Skin of body (tissue), 2 donors: ENCODE data around the gene SLC30A3. TPM values are rescaled to one million over a fixed set of nuclear protein-coding genes. Genes with fewer than 3 reads are reported as not detected.

Experiments
- DNase-seq: peaks from one replicate; lab custom pipeline; 2025; lab: John Stamatoyannopoulos, UW
- total RNA-seq: library from RNA; depleted of rRNA; stranded (reverse); fragments of >200 nt; gene quantifications from one replicate; pipeline ENCODE4 v1.2.3, GENCODE V29; 2014

Gene SLC30A3
- total RNA-seq, 1 donor from 2014 or later: 0.10 TPM

DNA sequence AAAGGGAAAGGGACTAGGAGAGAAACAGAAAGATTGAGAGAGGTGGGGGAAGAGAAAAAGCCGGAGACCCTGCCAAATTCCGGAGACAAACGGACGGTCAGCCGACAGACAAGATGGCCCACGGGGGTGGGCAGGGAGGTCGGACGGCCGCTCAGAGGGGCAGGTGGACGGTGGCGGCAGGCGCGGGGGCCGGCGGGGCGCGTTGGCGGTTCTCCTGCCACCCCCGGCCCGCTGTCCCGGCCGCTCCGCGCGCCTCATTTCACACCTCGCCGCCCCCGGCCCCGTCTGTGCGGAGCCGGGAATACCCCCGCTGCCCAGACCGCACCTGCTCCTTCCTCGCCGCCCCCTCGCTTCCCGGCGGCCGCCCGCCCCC is 935 bp downstream of the SLC30A3 start:
- no peak for DNase-seq

DNA sequence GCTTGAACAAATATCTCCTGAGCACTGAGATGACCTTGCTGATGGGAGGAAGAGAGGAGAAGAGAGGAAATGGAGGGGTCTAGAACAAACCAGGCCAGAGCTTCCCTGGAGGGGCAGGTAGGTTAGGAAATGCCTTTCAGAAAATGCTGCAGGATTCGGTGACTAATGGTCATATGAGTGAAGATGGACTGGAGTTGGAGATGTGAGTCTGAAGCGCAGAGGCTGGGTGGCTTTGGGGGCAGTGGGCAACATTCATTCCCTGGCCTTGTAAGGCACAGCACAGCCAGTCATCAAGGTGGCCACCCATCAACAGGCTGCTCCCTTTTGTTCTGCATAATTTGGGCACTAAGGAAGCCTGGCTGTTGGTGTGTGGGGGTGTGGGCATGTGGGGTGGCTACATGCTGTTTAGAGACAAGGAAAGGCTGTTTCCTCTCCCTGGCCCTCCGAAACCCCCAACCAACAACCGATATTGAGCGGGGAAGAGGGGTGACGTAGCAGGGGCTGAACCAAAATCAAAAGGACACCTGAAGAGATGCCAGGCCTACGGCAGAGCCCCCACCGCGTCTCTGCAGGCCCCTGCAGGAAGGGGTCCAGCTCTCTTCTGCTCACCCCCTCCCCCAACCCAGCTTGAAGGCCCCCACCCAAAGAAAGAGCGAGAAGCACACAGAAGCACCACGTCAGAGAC is 1.5 kb downstream of the SLC30A3 start:
- DNase-seq: no peak

DNA sequence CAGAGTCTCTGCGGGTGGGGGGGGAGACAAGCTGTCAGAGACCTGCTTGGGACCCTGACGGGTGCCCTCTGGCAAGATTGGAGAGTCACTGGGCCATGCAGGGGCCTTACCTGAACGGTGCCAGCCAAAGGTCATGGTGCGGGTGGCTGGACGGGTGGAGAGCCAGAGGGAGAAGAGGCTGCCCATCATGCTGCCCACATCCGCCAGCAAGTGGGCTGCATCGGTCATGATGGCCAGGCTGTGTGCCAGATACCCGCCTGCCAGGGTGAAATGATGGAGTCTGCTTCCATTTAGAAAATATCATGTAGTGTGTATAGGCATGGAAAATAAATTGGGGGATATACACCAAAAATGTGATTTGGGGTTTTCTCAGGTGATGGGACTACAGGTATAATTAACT is 4.8 kb downstream of the SLC30A3 start:
- no peak for DNase-seq

DNA sequence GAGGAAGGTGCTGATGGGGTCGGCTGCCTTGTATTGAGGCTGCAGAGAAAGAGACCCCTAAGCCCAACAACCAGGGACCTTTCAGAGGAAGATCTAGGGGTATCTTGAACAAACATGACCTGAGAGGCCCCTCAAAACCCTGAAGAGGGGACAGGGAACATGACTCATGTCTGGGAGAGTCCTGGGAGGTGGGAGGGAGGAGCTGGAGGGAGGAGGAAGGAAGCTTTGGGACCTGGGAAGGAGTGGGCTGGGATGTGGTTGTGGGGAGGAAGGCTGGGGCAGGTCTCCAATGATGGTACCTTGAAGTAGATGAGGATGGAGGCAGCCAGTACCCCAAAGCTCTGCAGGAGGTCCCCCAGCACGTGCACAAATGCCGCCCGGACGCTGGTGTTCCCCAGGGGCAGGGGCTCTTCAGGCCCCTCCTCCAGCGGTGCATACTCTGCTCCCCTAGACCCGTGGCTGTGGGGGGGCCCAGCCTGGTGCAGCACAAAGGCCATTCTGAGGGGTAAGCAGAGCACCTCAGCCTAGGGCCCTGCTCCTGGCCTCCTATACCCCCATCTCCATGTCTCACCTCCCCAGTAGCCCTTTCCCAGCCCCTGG is 5.9 kb downstream of the SLC30A3 start:
- no peak for DNase-seq

DNA sequence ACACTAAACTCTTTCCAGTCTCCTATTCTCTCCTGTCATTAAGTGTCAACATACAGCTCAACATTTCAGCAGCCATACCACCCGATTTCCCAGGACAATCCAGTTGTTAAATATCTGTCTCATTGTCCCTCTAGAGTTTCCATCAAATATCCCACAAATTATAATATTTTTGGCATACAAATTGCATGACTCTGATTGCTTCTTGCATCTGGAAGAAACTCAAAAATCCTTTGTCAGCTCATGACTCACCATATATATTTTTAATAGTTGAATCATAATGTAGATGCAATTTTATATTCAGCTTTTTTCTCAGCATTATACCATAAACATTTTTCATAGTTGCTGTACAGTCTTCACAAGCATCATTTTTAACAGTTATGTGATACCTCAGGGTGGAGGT is 7.2 kb downstream of the SLC30A3 start:
- no peak for DNase-seq

DNA sequence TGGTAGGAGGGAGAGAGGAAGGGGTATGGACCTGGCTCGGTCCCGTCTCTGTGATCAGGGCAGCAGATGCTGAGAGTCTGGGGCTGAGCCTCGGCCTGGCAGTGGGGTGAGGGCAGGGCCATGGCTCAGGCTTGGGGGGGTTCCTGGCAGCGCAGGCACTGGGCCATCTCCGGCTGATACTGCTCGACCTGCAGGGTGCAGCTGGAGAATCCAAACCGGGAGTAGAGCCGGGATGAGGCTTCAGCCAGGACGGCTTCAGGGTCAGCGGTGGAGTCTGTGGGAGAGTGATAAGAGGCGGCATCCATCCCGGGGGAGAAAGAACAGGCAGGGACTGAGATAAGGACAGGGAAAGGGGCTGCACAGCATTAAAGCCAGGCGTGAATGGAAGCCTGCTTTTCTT is 7.7 kb downstream of the SLC30A3 start:
- no peak for DNase-seq

DNA sequence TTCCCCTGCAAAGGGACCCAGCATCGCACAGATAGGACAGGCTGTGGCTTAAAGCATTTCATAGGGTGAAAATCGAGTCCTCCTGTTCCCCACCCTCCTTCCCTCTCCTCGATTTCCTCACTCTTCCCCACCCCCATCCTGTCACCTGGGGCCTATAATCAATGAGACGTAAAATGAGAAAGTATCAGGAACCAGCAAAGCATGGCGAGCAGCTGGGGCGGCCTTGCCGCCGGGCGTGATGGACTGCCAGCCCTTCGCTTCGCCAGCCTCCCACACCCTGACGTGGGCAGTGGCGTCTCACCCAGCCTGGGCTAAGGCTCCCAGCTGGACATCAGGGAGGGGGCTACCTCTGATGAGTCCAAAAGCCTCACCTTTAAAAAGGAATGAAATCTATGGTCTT is 11.1 kb downstream of the SLC30A3 start:
- DNase-seq: no peak

DNA sequence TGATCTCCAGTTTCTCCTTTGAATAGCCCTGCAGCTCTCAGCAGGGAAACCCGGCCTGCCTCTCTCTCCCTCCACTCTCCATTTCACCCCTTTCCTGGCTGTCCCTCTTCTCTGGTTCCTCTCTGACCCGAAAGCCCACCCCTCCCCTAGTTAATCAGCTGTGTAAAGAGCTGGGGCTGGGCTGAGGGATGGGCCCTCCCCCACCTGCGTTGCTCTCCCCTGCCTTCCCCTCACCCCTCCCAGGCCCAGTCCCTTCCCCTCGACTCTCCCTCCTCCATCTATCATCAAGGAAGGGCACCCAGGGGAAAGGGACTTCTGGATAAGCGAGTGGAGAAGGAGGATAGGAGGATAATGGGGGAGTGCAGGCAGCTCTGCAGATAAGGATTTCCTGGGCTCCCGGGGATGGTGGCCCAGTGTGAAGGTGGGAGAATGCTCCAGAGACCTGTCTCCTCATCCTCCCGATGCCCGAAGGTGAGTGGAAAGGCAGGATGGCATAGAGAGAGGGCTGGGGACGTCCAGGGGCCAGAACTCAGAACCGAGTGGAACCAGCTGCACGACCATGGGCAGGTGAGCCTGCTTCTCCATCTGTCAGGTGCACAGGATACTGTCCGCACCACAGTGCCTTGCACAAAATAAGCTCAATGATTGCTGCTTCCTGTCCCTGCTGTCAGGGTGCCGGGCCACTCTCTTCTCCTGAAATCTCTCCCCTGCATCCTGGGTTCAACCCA is 12.0 kb downstream of the SLC30A3 start:
- no peak for DNase-seq

DNA sequence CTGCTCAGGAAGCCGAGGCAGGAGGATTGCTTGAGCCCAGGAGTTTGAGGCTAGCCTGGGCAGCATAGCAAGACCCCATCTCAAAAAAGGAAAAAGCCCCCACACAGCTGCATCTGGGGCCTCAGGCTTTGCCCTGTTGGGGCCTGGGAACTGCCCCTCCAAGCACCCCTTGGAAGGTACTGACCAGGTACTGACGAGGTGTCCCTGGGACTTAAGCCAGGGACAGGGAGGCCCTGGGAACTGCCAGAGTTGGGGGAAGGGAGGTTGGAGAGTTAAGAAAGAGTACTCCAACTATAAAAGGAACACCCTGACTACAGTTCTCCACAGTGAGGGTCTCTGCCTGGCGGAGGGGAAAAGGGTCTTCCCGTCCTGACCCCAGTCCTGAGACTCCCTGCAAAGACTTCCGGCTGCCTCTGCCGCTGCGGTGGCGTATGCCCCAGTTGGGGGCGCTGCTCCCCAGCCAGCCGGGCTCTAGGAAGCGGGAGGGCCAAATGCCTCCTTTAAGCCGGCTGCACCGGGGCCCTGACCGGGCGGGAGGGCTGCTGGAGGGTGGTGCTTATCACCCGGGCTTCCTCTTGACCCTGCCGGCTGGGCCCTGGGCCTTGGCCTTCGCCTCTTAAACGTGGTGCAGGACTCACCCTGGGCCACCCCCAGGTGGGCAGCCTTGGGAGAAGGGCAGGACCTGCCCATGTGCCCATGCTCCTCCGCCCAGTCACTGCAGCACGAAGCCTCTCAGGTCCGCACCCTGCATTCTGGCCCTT is 12.8 kb downstream of the SLC30A3 start:
- no peak for DNase-seq

DNA sequence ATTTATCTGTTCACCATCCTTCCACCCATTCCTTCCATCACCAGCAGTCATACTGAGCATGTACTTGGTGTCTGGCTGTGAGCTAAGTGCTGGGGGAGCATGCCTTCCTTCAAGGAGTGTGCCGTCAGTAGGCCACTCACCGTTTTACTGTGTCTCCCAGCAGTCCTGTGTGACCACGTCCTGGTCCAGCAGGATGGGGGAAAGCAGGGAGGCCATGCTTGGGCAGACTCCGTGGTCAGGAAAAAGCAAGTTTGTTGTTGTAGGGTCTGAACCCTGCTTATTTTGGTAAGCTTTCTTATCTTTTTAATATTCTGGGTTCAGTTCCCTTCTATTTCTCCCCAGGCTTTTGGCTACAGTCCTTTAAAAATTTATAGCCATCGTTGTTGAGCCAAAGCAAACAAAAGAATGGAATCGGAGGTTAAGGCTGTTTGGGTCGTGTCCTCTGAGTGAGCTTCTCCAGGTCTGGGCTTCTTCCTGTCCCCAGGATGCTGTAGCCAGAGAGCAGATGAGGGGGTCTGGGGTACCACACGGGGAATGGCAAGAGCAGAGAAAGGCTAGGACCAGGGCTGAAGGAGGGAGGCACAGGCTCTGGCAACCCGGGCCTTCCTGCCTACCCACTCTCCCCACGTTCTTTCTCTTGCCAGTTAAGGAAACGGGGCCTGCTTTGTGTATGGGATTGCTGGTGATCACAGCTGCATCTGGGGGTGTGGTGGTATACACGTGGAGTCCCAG is 13.5 kb downstream of the SLC30A3 start:
- no peak for DNase-seq

DNA sequence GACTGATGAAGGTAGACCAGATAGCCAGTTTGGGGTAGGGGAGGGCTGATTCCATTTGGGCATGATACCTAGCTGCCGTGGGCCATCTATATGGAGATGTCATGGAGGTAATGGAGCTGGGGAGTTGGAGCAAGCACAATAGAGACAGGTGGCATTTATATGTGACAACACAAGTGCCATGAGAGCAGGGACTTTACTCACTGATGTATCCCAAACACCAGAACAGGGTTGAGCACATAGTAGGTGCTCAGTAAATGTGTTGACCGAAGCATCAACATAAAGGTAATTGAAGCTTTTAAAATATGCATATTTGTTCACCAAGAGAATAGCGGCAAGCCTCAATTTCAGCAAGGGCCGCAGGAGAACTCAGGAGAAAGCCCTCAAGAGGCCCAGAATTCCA is 15.0 kb downstream of the SLC30A3 start:
- DNase-seq: no peak

DNA sequence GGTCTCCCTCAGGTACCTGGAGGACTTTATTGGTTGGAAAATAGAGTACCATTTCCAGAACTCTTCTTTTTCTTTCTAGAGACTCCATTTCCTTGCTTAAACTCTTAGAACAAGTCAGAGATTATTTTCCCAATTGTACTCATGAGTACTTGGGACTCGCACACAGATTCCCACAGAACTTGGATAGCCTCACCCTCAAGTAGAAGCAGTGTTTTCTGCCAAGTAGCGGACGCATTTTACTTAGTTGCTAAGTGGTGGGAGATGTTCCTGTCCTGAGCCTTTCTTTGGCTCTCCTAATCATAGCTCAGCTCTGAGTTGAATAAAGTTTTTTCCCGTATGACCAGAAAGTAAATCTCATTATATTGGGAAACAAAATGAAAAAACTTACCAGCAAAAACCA is 17.2 kb downstream of the SLC30A3 start:
- DNase-seq: no peak

DNA sequence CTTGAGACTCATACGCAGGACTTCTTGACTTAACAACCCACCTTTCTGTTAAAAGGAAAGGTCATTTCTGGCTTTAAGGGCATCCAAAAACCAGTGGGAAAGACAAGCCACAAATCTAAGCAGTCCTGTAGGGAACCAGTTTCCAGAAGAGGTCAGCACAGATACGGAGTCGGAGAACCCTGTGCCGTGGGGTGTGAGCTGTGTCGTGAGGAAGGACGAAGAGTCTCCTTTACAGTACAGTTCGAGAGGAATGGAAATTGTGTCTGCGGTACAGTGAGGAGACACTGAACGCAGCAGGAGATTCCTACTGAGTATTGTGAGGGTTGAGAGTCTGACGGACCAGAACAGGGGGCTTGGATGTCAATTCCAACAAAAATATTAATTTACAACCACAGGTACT is 17.7 kb downstream of the SLC30A3 start:
- no peak for DNase-seq

DNA sequence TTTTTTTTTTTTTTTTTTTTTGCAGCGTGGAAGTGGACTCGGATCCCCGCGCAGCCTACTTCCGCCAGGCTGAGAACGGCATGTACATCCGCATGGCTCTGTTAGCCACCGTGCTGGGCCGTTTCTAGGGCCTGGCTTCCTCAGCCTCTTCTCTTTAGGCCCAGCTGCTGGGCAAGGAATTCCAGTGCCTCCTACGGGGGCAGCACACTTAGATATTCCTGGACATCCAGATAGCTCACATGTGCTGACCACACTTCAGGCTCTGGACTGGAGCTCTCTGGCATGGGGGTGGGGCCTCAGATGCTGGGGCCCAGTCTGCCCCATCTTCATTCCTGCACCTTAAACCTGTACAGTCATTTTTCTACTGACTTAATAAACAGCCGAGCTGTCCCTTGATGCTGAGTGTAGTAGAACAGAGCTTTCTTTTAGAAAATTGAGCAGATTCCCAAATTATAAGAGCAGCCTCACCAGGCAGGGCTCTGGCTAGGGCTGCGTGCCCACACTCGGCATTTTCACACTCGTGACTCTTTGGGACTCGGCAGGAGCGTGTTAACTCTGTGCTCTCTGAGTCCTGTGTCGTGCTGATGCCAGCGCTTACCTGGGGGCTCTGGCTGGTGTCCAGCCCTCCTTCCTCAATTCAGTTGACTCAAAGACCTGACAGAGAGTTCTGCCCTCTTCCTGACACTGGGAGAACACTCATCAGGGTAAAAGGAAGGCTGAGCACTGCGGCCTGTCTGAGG is 19.3 kb downstream of the SLC30A3 start:
- no peak for DNase-seq

DNA sequence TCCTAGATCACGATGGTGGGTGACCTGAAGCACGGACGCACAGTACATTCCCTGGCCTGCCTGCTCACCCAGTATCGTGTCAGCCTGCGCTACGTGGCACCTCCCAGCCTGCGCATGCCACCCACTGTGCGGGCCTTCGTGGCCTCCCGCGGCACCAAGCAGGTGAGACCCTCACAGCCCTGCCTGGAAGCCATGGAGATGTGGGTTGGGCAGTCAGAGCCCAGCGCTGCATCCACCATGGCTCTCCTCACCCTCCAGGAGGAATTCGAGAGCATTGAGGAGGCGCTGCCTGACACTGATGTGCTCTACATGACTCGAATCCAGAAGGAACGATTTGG is 20.3 kb downstream of the SLC30A3 start:
- DNase-seq: no peak

DNA sequence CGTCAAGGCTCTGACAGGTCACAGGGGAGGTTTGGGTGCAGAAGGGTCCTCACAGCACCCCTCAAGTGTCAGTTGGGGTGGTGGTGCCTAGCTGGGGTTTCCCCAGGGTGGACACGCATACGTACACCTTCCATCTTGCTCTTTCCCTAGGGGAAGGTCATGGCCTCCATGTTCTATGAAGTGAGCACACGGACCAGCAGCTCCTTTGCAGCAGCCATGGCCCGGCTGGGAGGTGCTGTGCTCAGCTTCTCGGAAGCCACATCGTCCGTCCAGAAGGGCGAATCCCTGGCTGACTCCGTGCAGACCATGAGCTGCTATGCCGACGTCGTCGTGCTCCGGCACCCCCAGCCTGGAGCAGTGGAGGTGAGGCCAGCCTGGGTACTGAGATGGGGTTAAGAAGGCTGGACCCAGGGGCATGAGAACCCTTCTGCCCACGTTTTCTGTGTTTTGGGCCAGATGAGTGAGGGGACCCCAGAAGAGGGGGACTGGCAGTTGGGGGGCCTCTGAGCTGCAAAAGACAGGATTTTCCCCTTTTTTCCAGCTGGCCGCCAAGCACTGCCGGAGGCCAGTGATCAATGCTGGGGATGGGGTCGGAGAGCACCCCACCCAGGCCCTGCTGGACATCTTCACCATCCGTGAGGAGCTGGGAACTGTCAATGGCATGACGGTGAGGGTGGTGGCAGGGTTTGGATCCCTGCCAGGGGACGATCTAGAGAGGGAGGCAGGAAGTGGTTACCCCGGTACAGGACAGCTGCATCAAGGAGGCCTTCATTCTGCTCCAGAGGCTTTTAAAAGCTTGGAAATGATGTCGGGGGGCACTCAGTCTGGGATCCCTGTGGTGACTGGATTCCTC is 20.9 kb downstream of the SLC30A3 start:
- DNase-seq: no peak

DNA sequence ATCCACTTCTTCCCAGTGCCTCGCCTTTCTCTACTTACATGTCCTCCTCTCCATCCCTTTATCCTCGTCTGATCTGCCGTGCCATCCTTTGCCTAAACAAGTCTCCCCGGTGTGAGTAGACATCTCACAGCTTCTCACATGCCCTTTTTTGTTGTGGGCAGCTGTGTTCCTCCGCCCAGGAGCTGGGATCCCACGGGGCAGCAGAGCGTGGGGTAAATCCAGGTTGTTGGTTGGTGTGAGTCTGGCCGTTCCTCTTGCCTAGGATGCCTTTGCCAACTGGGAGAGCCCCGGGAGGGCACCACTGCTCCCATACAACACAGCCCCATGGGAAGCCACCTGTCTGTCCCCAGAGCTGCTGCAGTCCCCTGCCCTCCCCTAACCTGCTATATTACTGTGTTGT is 22.4 kb downstream of the SLC30A3 start:
- DNase-seq: no peak

DNA sequence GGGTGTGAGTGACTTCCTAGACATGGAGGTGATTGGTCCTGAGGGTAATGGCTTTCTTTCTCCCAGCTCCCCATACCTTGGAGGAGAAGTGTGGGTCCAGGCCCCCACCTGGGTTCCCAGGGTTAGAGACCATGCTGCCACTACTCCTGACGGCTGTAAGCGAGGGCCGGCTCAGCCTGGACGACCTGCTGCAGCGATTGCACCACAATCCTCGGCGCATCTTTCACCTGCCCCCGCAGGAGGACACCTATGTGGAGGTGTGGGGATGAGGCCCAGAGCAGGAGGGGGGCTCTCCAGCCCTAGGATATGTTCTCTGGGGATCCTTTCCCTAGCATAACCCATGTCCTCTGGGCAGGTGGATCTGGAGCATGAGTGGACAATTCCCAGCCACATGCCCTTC is 23.9 kb downstream of the SLC30A3 start:
- DNase-seq: no peak

DNA sequence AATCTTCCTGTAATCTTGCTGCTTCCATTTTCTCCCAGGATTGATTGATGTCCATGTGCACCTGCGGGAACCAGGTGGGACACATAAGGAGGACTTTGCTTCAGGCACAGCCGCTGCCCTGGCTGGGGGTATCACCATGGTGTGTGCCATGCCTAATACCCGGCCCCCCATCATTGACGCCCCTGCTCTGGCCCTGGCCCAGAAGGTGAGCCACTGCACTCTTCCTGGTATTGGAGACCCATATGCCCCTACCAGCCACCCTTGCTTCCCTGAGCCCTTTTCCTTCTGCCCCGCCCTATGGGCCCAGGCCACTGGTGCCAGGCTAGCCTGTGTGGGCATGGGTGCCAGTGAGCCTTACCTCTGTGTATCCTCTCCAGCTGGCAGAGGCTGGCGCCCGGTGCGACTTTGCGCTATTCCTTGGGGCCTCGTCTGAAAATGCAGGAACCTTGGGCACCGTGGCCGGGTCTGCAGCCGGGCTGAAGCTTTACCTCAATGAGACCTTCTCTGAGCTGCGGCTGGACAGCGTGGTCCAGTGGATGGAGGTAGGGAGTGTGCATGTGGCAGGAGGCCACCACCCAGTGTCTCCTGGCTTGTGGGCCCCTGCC is 25.4 kb downstream of the SLC30A3 start:
- no peak for DNase-seq

DNA sequence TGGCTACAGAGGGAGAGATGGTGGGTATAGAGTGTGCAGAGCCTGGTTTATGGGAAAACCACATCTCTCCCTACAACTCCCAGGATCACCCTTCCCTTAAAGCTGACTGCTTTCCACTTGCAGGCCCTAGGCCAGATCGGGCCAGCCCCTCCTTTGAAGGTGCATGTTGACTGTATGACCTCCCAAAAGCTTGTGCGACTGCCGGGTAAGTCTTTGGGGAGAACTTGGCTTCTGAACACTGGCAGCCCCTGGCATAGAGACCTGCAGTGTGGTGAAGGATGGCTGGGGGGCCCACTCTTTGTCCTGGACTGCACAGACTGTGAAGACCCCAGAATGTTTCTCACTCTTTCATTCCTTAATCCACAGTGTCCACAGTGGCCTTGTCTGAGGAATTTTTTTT is 26.2 kb downstream of the SLC30A3 start:
- no peak for DNase-seq
